HepG2 (cell line): ENCODE data around the gene MAP3K3. TPM values are rescaled to one million over a fixed set of nuclear protein-coding genes. Genes with fewer than 3 reads are reported as not detected.

ENCODE experiments used
- GTF2F1 ChIP-seq: fragments of 150-350 bp; IDR thresholded peaks from 2 replicates; pipeline ENCODE4 v1.6.1; 2014; ENCODE audit warnings: low read length
- MBNL3 ChIP-seq: fragments of 250-450 bp; sonication (Bioruptor Pico); conservative IDR thresholded peaks from 2 replicates; pipeline ENCODE4 v1.8.0; 2022; ENCODE audit warnings: mild to moderate bottlenecking, inconsistent platforms
- MIXL1 ChIP-seq: IDR thresholded peaks from 2 replicates; pipeline ENCODE4 v1.6.1; 2016
- NONO ChIP-seq, 2 experiments: fragments of 450-650 bp in 1 of 2; sonication (generic) in 1 of 2; formaldehyde crosslinking in 1 of 2; IDR thresholded peaks in 1 of 2; conservative IDR thresholded peaks in 1 of 2; 2 replicates each; pipeline versions ENCODE4 v1.6.1 to v1.8.0; 2017 to 2022; ENCODE audit warnings: mild to moderate bottlenecking in 1 of 2, missing genetic modification reagents in 1 of 2, moderate library complexity in 1 of 2
- ZFP62 ChIP-seq: sonication (generic); formaldehyde crosslinking; IDR thresholded peaks from 2 replicates; pipeline ENCODE4 v1.4.0; 2020; ENCODE audit warnings: missing genetic modification reagents
- ZMYM2 ChIP-seq: sonication (generic); formaldehyde crosslinking; IDR thresholded peaks from 2 replicates; pipeline ENCODE4 v1.8.0; 2022; ENCODE audit warnings: mild to moderate bottlenecking, missing genetic modification reagents
- ZNF17 ChIP-seq: sonication (generic); formaldehyde crosslinking; IDR thresholded peaks from 2 replicates; pipeline ENCODE4 v1.5.0; 2020; ENCODE audit warnings: mild to moderate bottlenecking, missing genetic modification reagents
- ZNF232 ChIP-seq: sonication (generic); formaldehyde crosslinking; IDR thresholded peaks from 2 replicates; pipeline ENCODE4 v1.4.0; 2020; ENCODE audit warnings: missing genetic modification reagents, borderline replicate concordance
- ZNF329 ChIP-seq: sonication (generic); formaldehyde crosslinking; IDR thresholded peaks from 2 replicates; pipeline ENCODE4 v1.9.0; 2021; ENCODE audit warnings: low read depth, mild to moderate bottlenecking, missing genetic modification reagents
- ZNF546 ChIP-seq: sonication (generic); formaldehyde crosslinking; conservative IDR thresholded peaks from 2 replicates; pipeline ENCODE4 v1.8.1; 2023; ENCODE audit warnings: mild to moderate bottlenecking, missing genetic modification reagents
- ZNF552 ChIP-seq: sonication (generic); formaldehyde crosslinking; IDR thresholded peaks from 2 replicates; pipeline ENCODE4 v1.9.0; 2022; ENCODE audit warnings: missing genetic modification reagents, mild to moderate bottlenecking, borderline replicate concordance
- ZNF572 ChIP-seq: sonication (generic); formaldehyde crosslinking; IDR thresholded peaks from 2 replicates; pipeline ENCODE4 v1.5.1; 2020; ENCODE audit warnings: mild to moderate bottlenecking, missing genetic modification reagents
- ZNF790 ChIP-seq: sonication (generic); formaldehyde crosslinking; IDR thresholded peaks from 2 replicates; pipeline ENCODE4 v1.8.0; 2022; ENCODE audit warnings: missing genetic modification reagents, mild to moderate bottlenecking, borderline replicate concordance
- polyA plus RNA-seq, 8 experiments: library from polyadenylated mRNA; depleted of rRNA in 3 of 8; stranded (reverse) in 7 of 8; unstranded in 1 of 8; fragments of >200 nt; fragmentation: Illumina TruSeq in 4 of 8; extraction: Trizol in 4 of 8; gene quantifications; 2 replicates each; pipeline versions ENCODE4 v1.2.1 to v1.2.3, GENCODE V29; 2011 to 2016; ENCODE audit warnings: low read depth in 4 of 8, missing spikeins in 1 of 8, mixed read lengths in 1 of 8; ENCODE audit not compliant: insufficient read depth in 1 of 8
- total RNA-seq, 5 experiments: library from RNA; depleted of rRNA; stranded (reverse); fragments of >200 nt; fragmentation: Illumina TruSeq; extraction: Trizol; gene quantifications; 2 replicates each; pipeline ENCODE4 v1.2.3, GENCODE V29; 2016; ENCODE audit warnings: low read depth in 1 of 5
- TF ChIP-seq, protein P1 (sequence below): sonication (generic); formaldehyde crosslinking; IDR thresholded peaks from 2 replicates; pipeline ENCODE4 v1.5.0; 2020; ENCODE audit warnings: missing genetic modification reagents
- TF ChIP-seq, protein P2 (sequence below): sonication (generic); formaldehyde crosslinking; IDR thresholded peaks from 2 replicates; pipeline ENCODE4 v1.9.0; 2021; ENCODE audit warnings: missing genetic modification reagents, borderline replicate concordance
- TF ChIP-seq, protein P3 (sequence below): sonication (generic); formaldehyde crosslinking; IDR thresholded peaks from 2 replicates; pipeline ENCODE4 v1.5.1; 2020; ENCODE audit warnings: missing genetic modification reagents, mild to moderate bottlenecking, borderline replicate concordance
- TF ChIP-seq, protein P4 (sequence below): IDR thresholded peaks from 2 replicates; pipeline ENCODE4 v1.6.1; 2018; ENCODE audit warnings: missing genetic modification reagents, mild to moderate bottlenecking, missing compliant biosample characterization
- TF ChIP-seq, protein P5 (sequence below): sonication (generic); formaldehyde crosslinking; IDR thresholded peaks from 2 replicates; pipeline ENCODE4 v1.5.1; 2020; ENCODE audit warnings: mild to moderate bottlenecking, missing genetic modification reagents, moderate library complexity

Gene MAP3K3
- total and polyA plus RNA-seq, 2 of the 13 experiments (the other 11 are each of a cell fraction or from before 2014, with no cell fraction given): 17.7 to 21.8 TPM

DNA sequence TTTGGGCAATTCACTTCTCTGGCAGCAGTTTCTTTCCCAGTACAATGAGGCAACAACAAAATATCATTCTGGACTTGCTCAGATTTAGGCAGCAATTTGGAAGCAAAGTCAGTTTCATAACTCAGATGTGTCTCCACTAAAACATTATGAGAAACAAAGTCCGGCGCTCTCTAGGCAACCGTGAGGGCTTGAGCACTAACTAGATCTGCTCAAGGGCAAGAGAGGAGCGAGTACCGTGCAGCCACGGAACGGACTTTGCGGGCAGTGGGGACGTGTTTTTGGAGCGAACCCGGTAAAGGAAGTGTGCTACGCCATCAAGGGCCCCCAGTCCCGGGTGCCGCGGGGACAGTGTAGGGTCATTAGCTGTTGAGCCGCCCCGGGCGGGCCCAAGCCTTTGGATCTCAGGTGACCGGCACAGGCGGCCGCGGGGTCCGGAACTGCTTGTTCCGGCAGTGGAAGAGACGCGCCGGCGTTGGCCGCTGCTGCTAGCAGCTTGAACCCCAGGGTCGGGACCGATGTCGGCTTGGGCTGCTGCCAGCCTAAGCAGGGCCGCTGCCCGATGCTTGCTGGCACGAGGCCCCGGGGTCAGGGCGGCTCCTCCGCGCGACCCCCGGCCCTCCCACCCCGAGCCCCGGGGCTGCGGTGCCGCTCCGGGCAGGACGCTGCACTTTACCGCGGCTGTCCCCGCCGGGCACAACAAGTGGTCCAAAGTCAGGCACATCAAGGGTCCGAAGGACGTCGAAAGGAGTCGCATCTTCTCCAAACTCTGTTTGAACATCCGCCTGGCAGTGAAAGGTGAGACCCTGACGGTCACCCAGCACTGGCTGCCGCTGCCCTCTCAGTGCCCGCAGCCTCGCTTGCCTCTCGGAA, 21.4 kb upstream of the MAP3K3 start, which contains the start of gene TACO1 (continued):
- peak; percentile 94 for TF ChIP-seq MIXL1 (CRISPR knock-in tag)
- peak; percentile 91; the same call in 1 of the 2 replicates for TF ChIP-seq ZNF790 (CRISPR knock-in tag)
- TF ChIP-seq, protein P1, sequence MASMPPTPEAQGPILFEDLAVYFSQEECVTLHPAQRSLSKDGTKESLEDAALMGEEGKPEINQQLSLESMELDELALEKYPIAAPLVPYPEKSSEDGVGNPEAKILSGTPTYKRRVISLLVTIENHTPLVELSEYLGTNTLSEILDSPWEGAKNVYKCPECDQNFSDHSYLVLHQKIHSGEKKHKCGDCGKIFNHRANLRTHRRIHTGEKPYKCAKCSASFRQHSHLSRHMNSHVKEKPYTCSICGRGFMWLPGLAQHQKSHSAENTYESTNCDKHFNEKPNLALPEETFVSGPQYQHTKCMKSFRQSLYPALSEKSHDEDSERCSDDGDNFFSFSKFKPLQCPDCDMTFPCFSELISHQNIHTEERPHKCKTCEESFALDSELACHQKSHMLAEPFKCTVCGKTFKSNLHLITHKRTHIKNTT (CRISPR knock-in tag): 0 out of 2 replicates have a peak, but pooled peaks have one; percentile 30
- TF ChIP-seq ZMYM2 (CRISPR knock-in tag): no peak
- peak; percentile 93; the same call in 1 of the 2 replicates for TF ChIP-seq ZNF232 (CRISPR knock-in tag)
- TF ChIP-seq ZNF572 (CRISPR knock-in tag): no peak; the same call in none of the 2 replicates
- TF ChIP-seq ZNF546: 0 out of 2 replicates have a peak, but pooled peaks have one; percentile 38
- TF ChIP-seq, protein P2, sequence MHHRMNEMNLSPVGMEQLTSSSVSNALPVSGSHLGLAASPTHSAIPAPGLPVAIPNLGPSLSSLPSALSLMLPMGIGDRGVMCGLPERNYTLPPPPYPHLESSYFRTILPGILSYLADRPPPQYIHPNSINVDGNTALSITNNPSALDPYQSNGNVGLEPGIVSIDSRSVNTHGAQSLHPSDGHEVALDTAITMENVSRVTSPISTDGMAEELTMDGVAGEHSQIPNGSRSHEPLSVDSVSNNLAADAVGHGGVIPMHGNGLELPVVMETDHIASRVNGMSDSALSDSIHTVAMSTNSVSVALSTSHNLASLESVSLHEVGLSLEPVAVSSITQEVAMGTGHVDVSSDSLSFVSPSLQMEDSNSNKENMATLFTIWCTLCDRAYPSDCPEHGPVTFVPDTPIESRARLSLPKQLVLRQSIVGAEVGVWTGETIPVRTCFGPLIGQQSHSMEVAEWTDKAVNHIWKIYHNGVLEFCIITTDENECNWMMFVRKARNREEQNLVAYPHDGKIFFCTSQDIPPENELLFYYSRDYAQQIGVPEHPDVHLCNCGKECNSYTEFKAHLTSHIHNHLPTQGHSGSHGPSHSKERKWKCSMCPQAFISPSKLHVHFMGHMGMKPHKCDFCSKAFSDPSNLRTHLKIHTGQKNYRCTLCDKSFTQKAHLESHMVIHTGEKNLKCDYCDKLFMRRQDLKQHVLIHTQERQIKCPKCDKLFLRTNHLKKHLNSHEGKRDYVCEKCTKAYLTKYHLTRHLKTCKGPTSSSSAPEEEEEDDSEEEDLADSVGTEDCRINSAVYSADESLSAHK (CRISPR knock-in tag): no peak
- TF ChIP-seq, protein P3, sequence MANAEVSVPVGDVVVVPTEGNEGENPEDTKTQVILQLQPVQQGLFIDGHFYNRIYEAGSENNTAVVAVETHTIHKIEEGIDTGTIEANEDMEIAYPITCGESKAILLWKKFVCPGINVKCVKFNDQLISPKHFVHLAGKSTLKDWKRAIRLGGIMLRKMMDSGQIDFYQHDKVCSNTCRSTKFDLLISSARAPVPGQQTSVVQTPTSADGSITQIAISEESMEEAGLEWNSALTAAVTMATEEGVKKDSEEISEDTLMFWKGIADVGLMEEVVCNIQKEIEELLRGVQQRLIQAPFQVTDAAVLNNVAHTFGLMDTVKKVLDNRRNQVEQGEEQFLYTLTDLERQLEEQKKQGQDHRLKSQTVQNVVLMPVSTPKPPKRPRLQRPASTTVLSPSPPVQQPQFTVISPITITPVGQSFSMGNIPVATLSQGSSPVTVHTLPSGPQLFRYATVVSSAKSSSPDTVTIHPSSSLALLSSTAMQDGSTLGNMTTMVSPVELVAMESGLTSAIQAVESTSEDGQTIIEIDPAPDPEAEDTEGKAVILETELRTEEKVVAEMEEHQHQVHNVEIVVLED (CRISPR knock-in tag): peak; percentile 74; the same call in 1 of the 2 replicates
- TF ChIP-seq, protein P4, sequence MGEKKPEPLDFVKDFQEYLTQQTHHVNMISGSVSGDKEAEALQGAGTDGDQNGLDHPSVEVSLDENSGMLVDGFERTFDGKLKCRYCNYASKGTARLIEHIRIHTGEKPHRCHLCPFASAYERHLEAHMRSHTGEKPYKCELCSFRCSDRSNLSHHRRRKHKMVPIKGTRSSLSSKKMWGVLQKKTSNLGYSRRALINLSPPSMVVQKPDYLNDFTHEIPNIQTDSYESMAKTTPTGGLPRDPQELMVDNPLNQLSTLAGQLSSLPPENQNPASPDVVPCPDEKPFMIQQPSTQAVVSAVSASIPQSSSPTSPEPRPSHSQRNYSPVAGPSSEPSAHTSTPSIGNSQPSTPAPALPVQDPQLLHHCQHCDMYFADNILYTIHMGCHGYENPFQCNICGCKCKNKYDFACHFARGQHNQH (CRISPR knock-in tag): peak; percentile 98
- TF ChIP-seq ZNF329: peak; percentile 94
- peak; percentile 74; the same call in 1 of the 2 replicates for TF ChIP-seq GTF2F1
- TF ChIP-seq, protein P5, sequence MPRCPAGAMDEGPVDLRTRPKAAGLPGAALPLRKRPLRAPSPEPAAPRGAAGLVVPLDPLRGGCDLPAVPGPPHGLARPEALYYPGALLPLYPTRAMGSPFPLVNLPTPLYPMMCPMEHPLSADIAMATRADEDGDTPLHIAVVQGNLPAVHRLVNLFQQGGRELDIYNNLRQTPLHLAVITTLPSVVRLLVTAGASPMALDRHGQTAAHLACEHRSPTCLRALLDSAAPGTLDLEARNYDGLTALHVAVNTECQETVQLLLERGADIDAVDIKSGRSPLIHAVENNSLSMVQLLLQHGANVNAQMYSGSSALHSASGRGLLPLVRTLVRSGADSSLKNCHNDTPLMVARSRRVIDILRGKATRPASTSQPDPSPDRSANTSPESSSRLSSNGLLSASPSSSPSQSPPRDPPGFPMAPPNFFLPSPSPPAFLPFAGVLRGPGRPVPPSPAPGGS: peak; percentile 79
- TF ChIP-seq ZFP62: no peak
- TF ChIP-seq ZNF552 (CRISPR knock-in tag): peak; percentile 94; the same call in 1 of the 2 replicates
- no peak for TF ChIP-seq MBNL3 (CRISPR knock-in tag)
- TF ChIP-seq NONO (IDR thresholded peaks at IDR 0.05): no peak
- TF ChIP-seq NONO (CRISPR knock-in tag; conservative IDR thresholded peaks at IDR 0.05): peak; percentile 99
- TF ChIP-seq ZNF17 (CRISPR knock-in tag): no peak
